Activated naive CD8-positive, alpha-beta T cell treated with anti-CD3 and anti-CD28 coated beads, Interleukin-2, amount 50 U/mL, for 24 hours (primary cell): ENCODE results near the gene NEURL2.
"Not testable (repeated sequence)": the region's sequence is repeated elsewhere in the genome, so short reads cannot be mapped to it uniquely, and the experiment has no call there.

Experiments
- ATAC-seq: fragments of 150-1000 bp; cut with Tn5 transposase; one replicate; pipeline ENCODE4 v1.10.0; 2021
- DNase-seq: peaks from one replicate; pipeline ENCODE4 v3.0.0; 2021
- H3K27ac Mint-ChIP-seq: one replicate; pipeline ENCODE4 v1.8.0; 2021; ENCODE audit warnings: mild to moderate bottlenecking, mixed read lengths
- H3K27me3 Mint-ChIP-seq: one replicate; pipeline ENCODE4 v1.8.0; 2021; ENCODE audit warnings: mixed read lengths
- H3K36me3 Mint-ChIP-seq: one replicate; pipeline ENCODE4 v1.8.0; 2021; ENCODE audit warnings: low read depth, mixed read lengths
- H3K4me1 Mint-ChIP-seq: one replicate; pipeline ENCODE4 v1.8.0; 2021; ENCODE audit warnings: mixed read lengths
- H3K4me3 Mint-ChIP-seq: one replicate; pipeline ENCODE4 v1.8.0; 2021; ENCODE audit warnings: mild to moderate bottlenecking, moderate library complexity, mixed read lengths
- H3K9me3 Mint-ChIP-seq: one replicate; pipeline ENCODE4 v1.8.0; 2021; ENCODE audit warnings: mixed read lengths

NEURL2 gene, protein sequence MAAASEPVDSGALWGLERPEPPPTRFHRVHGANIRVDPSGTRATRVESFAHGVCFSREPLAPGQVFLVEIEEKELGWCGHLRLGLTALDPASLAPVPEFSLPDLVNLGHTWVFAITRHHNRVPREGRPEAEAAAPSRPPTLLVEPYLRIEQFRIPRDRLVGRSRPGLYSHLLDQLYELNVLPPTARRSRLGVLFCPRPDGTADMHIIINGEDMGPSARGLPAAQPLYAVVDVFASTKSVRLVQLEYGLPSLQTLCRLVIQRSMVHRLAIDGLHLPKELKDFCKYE

DNA sequence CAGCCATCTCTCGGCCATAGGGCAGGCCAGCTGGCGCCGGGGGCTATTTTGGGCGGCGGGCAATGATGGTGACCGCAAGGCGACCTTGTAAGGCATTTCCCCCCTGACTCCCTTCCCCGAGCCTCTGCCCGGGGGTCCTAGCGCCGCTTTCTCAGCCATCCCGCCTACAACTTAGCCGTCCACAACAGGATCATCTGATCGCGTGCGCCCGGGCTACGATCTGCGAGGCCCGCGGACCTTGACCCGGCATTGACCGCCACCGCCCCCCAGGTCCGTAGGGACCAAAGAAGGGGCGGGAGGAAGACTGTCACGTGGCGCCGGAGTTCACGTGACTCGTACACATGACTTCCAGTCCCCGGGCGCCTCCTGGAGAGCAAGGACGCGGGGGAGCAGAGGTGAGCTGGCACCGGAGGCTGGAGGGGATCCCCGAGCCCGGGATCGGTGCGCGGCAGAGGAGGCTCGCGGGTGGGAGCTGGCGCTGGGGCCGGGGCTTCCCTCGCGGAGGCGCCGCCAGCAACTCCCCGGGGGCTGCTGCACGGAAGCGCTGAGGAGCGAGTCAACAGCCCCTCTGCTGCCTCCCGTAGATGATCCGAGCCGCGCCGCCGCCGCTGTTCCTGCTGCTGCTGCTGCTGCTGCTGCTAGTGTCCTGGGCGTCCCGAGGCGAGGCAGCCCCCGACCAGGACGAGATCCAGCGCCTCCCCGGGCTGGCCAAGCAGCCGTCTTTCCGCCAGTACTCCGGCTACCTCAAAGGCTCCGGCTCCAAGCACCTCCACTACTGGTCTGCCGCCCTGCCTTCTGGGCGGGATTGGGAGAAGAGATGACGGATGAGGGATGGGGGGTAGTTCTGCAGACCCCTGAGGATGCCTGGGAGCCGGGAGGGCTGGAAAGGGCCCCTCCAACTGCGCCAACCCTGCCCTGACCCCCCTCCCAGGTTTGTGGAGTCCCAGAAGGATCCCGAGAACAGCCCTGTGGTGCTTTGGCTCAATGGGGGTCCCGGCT, at the start of gene NEURL2, which contains the start of gene CTSA:
Gene NEURL2, minus strand, starts transcription at position 224 of the 999 bp plus-strand sequence. Its CDS starts 217 bp downstream, at position 7.
Gene CTSA, plus strand, starts transcription at position 351 of the 999 bp plus-strand sequence. Its CDS starts 234 bp downstream, at position 585.
- Mint-ChIP-seq H3K9me3 (no peaks in the 10 kb centered on the region), H3K4me1 (peaks cover 46% of the 10 kb centered on the region), H3K4me3 (peak within 1 kb of the TSS; percentile 88), H3K27me3 (no peaks in the 10 kb centered on the region), H3K36me3 (peaks cover 5% of the 10 kb centered on the region), H3K27ac (peak within 1 kb of the TSS; percentile 94)
- ATAC-seq (peak; percentile 78), DNase-seq (peak; percentile 89)

DNA sequence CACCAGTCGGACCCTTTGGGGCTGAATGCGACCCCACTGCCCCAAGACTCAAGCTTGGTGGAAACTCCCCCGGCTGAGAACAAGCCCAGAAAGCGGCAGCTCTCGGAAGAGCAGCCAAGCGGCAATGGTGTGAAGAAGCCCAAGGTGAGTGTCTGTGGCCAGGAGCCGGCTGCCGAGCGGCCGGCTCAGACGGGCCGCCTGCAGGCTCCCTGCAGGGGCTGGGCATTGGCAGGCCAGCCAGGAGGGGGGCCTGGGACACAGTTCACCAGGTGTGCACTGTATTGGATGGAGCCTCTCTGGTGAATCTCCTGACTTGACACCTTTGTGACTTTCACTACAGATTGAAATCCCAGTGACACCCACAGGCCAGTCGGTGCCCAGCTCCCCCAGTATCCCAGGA, 49.5 kb upstream of the NEURL2 start:
- Mint-ChIP-seq H3K4me3 (no peak overlapping the region), H3K9me3 (no peaks in the 10 kb centered on the region), H3K4me1 (peaks cover 37% of the 10 kb centered on the region), H3K27me3 (no peaks in the 10 kb centered on the region), H3K27ac (no peak overlapping the region), H3K36me3 (peaks cover 28% of the 10 kb centered on the region)
- DNase-seq (no peak), ATAC-seq (no peak)

- DNase-seq (no peak), ATAC-seq (no peak)
- Mint-ChIP-seq H3K4me1 (peaks cover 39% of the 10 kb centered on the region), H3K9me3 (no peaks in the 10 kb centered on the region), H3K27me3 (peaks cover 2% of the 10 kb centered on the region), H3K4me3 (no peak overlapping the region), H3K27ac (no peak overlapping the region), H3K36me3 (peaks cover 28% of the 10 kb centered on the region)
These were observed 49.0 kb upstream of the NEURL2 start for GRCh38 chr20:45940053-45940452.

- H3K27me3 Mint-ChIP-seq = peaks cover 2% of the 10 kb centered on the region
- peaks cover 35% of the 10 kb centered on the region for H3K4me1 Mint-ChIP-seq
- H3K4me3 Mint-ChIP-seq = no peak overlapping the region
- H3K9me3 Mint-ChIP-seq = no peaks in the 10 kb centered on the region
- DNase-seq = peak; percentile 15
- peak overlapping the region; percentile 68 for H3K27ac Mint-ChIP-seq
- no peak for ATAC-seq
- peaks cover 23% of the 10 kb centered on the region for H3K36me3 Mint-ChIP-seq
These were observed 47.9 kb upstream of the NEURL2 start for GRCh38 chr20:45938727-45939438.

GRCh38 chr20:45937765-45938164, 46.8 kb upstream of the NEURL2 start:
- Mint-ChIP-seq H3K36me3 (peaks cover 23% of the 10 kb centered on the region), H3K4me3 (no peak overlapping the region), H3K9me3 (no peaks in the 10 kb centered on the region), H3K4me1 (peaks cover 35% of the 10 kb centered on the region), H3K27me3 (peaks cover 2% of the 10 kb centered on the region), H3K27ac (peak overlapping the region; percentile 68)
- ATAC-seq (no peak), DNase-seq (no peak)

- ATAC-seq (no peak), DNase-seq (no peak)
- Mint-ChIP-seq H3K27me3 (peaks cover 2% of the 10 kb centered on the region), H3K36me3 (peaks cover 23% of the 10 kb centered on the region), H3K4me1 (peaks cover 35% of the 10 kb centered on the region), H3K9me3 (no peaks in the 10 kb centered on the region), H3K27ac (peak overlapping the region; percentile 95), H3K4me3 (peak overlapping the region; percentile 98)
These were observed 44.5 kb upstream of the NEURL2 start for GRCh38 chr20:45935416-45936046.

GRCh38 chr20:45934586-45935415, 43.8 kb upstream of the NEURL2 start, which contains the start of gene PCIF1:
Gene PCIF1, plus strand, starts transcription at chr20:45934683. Its CDS starts 4,317 bp downstream, at chr20:45939000.
- peaks cover 23% of the 10 kb centered on the region for H3K36me3 Mint-ChIP-seq
- ATAC-seq (peak; percentile 79), DNase-seq (peak; percentile 99)
- H3K4me3 Mint-ChIP-seq = peak within 1 kb of the TSS; percentile 98
- H3K9me3 Mint-ChIP-seq = no peaks in the 10 kb centered on the region
- peak within 1 kb of the TSS; percentile 99 for H3K27ac Mint-ChIP-seq
- H3K27me3 Mint-ChIP-seq = peaks cover 2% of the 10 kb centered on the region
- H3K4me1 Mint-ChIP-seq = peaks cover 35% of the 10 kb centered on the region

DNA sequence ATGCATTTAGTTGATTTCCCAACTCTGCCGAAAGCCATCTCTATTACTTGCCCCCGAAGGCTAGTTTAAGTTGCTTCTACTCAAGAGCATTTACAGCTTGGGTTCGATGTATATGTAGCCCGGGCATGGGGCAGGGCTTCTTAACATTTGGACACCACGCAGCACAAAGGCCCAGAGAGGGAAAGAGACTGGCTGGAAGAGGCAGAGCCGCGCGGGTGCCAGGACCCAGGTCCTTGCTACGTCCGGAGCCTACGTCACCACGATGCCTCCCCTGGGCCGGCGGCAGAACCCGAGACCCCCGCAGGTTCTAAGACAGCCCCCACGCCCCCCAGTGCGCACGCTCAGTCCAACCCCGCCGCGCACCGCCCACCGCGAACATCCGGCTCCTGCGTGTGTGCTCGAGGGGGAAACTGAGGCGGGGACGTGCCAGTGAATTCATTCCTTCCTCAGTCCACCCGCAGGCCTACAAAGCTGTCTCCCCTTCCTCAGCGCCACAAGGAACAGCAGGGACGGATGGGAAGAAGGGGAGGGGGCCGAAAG, 43.1 kb upstream of the NEURL2 start:
- peak; percentile 29 for ATAC-seq
- Mint-ChIP-seq H3K4me3 (peak overlapping the region; percentile 98), H3K36me3 (peaks cover 20% of the 10 kb centered on the region), H3K27ac (peak overlapping the region; percentile 99), H3K4me1 (peaks cover 35% of the 10 kb centered on the region), H3K27me3 (peaks cover 2% of the 10 kb centered on the region), H3K9me3 (no peaks in the 10 kb centered on the region)
- no peak for DNase-seq

DNA sequence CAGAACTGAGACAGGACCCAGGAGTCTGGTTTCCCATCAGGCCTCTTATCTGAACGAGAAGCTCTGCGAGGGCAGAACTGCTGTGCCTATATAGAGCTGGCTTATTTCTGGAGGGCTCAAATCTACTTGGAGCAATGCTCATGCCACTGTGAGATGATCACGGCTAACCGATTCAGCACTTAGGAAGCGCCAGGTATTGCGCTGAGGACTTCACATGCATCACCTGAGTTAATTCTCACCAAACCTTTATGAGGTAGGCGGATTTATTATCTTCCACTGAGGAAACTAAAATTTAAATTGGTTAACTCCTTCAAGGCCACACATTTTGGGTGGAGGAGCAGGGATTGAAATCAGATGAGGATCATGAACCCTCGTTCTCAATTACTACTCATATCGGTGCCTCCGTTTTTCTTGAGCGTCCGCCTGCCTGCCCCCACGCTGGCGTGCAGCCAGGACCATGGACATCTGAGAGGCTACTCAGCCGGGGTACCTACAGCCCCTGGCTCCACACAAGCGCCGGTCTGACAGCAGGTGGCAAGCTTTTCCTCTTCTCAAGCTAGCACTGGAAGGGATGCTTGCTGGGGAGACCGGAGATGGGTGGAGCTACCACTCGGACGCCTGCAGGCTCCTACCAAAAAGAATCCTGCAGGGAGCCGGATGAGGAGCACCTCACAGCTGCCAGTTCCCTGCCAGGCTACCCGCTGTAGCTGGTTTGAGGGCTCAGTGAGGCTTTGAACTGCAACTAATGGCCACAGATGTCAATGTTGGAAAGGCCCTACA, 42.4 kb upstream of the NEURL2 start:
- peak; percentile 17 for ATAC-seq
- H3K4me1 Mint-ChIP-seq = peaks cover 34% of the 10 kb centered on the region
- peaks cover 17% of the 10 kb centered on the region for H3K36me3 Mint-ChIP-seq
- H3K9me3 Mint-ChIP-seq = no peaks in the 10 kb centered on the region
- H3K27ac Mint-ChIP-seq = peak overlapping the region; percentile 99
- peak overlapping the region; percentile 98 for H3K4me3 Mint-ChIP-seq
- DNase-seq = peak; percentile 66
- peaks cover 2% of the 10 kb centered on the region for H3K27me3 Mint-ChIP-seq

DNA sequence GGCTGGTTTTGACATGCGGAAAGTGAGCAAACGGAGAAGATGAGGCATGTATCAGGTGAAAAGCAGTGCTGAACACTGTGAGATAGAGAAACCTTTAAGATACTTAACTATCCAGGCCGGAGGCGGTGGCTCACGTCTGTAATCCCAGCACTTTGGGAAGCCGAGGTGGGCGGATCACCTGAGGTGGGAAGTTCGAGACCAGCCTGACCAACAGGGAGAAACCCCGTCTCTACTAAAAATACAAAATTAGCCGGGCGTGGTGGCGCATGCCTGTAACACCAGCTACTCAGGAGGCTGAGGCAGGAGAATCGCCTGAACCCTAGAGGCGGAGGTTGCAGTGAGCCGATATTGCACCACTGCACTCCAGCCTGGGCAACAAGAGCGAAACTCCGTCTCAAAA, 40.7 kb upstream of the NEURL2 start:
- not testable (repeated sequence) for H3K4me3 Mint-ChIP-seq, H3K27me3 Mint-ChIP-seq, H3K36me3 Mint-ChIP-seq, ATAC-seq, H3K27ac Mint-ChIP-seq, H3K9me3 Mint-ChIP-seq, DNase-seq
- peaks cover 18% of the 10 kb centered on the region for H3K4me1 Mint-ChIP-seq

GRCh38 chr20:45927071-45927878, 36.3 kb upstream of the NEURL2 start:
- Mint-ChIP-seq H3K27me3 (no peaks in the 10 kb centered on the region), H3K4me1 (peaks cover 2% of the 10 kb centered on the region), H3K4me3 (no peak overlapping the region), H3K9me3 (no peaks in the 10 kb centered on the region), H3K36me3 (no peaks in the 10 kb centered on the region), H3K27ac (no peak overlapping the region)
- DNase-seq = no peak
- no peak for ATAC-seq

DNA sequence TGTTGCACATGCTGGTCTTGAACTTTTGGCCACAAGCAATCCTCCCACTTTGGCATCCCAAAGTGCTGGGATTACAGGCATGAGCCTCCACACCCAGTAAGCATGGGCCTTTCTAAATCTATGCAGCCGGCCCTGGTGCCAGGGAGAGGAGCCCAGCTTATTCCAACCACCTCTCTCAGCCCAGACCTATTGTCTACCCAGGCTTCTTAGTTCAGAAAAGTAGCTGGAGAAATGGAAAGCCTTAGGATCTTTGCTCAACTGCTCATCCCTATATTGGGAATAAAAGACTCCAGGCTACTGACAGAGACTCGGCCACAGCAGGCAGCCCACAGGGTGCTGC, 35.7 kb upstream of the NEURL2 start:
- no peak overlapping the region for H3K27ac Mint-ChIP-seq
- peaks cover 1% of the 10 kb centered on the region for H3K27me3 Mint-ChIP-seq
- H3K4me3 Mint-ChIP-seq = no peak overlapping the region
- H3K9me3 Mint-ChIP-seq = no peaks in the 10 kb centered on the region
- H3K36me3 Mint-ChIP-seq = no peaks in the 10 kb centered on the region
- no peak for DNase-seq
- H3K4me1 Mint-ChIP-seq = peaks cover 6% of the 10 kb centered on the region
- ATAC-seq = no peak
